Activated CD4-positive, CD25-positive, alpha-beta regulatory T cell (primary cell): Measurements from ENCODE around the gene KDM3B.

ENCODE experiments used
- DNase-seq, 4 experiments: peaks; one replicate each; lab custom pipeline; 2025; lab: John Stamatoyannopoulos, UW

The KDM3B gene

DNA sequence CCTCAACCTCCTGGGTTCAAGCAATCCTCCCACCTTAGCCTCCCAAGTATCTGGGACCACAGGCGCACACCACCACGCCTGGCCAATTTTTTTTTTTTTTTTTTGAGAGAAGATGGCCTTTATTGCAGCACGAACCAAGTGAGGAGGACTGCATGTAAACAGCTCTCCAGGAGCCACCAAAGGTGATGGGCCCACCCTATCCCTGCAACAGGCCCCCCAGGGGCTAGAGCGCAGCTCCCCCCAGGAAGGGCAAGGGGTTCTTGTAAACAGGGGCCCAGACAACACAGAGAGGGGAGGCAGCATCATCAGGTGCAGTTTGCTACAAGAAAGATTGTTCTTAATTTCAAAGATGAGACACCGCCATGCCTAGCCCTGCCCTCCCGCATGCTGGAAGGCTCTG lies 100.2 kb downstream of the KDM3B start:
- DNase-seq, result no peak

DNA sequence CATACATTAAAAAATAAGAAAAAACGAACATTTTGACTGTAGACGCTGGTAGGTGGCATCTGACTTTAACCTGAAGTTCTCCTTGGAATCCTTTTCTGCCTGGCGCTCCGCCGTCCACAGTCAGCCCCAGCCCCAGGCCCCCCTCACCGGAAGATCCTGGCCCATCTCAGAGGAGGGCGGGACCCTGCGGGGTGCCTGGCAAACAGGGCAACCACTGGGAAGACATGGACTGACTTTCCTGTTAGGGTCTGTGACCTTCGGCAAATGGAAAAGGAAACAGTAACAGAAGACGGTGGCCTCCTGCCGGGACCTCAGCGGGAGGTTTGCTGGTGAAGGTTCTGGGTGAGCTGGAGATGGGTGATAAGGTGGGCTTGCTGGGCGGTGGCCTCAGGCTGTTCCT lies 101.1 kb downstream of the KDM3B start:
- no peak for DNase-seq

DNA sequence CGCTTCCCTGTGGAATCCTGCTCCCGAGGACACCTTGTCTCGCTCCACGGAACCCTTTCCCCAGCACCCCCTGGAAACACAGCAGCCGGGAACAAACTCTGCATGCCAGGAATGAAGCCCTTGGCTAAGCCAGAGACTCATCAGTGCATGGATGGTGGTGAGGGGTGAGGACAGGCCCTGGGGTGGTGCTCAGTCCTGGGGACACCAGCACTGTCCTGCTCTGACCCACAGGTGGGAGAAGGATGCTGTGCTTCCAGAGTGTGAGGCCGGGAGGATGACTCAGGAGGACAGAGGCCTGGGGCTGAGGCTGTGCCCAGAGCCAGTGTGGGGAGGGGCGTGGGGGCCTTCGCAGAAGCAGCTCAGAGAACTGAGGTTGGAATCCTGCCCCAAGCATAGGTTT lies 101.6 kb downstream of the KDM3B start:
- no peak for DNase-seq

DNA sequence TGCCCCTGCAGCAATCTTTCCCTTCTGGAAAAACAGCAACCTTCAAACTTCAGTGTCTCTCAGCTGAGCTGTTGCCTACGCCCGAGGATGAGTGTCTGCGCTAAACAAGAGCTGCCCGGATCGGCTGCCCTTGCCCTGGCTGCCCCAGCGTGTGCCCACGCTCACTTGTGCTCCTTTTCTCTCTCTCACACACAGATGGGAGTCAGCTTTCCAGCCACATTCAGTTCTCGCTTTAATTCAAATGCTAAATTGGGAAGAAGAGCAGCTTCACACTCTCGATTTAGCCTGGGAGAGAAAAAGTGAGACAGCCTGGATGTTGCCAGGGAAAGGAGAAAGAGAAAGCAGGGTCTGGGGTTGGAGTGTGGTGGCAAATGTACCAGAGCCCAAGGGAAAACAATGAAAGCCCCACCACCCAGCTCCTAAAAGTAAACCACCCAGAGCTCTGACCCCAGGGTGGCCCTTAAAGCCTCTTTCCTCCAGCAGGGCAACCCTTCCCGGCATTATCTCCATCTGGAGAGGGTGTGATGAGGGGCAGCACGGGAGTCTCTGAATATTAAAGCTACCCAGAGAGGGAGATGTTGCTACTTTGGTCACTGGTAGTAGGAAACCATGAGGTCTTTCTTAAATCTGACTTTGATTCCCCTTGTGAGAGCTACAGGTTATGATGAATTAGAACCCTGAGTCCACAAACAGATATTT lies 102.9 kb downstream of the KDM3B start:
- DNase-seq, result no peak

DNA sequence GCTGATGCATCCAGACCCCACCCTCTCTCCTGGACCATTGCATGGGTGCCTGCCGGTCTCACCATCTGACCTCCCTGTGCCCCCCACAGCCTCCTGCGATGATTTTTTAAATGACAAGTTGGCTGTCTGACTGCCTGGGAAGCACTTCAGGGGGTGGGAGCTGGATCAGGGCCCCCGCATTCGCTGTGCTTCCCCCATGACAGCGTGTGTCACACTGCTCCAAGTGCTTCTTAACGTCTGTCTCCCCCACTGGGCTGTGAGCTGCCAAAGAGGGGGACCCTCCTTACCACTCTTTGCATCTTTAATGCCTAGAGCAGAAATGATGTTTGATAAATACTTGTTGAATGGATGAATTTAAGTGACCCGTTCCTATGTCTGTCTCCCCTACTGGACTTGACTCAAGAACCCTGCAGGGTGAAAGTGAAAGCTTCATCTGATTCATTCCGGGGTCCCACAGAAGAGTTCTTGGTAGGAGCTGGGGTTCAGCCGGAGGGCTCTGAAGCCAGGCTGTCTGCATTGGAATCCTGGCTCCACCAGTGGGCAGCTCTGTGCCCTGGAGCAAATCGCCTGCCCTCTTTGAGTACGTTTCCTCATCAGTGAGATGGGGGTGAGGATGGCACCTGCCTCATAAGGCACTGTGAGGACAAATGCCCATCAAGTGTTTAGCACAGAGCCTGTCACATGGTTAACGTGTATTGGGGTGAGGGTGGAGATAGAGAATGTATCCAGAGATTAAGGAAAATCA lies 105.2 kb downstream of the KDM3B start:
- DNase-seq, result no peak

DNA sequence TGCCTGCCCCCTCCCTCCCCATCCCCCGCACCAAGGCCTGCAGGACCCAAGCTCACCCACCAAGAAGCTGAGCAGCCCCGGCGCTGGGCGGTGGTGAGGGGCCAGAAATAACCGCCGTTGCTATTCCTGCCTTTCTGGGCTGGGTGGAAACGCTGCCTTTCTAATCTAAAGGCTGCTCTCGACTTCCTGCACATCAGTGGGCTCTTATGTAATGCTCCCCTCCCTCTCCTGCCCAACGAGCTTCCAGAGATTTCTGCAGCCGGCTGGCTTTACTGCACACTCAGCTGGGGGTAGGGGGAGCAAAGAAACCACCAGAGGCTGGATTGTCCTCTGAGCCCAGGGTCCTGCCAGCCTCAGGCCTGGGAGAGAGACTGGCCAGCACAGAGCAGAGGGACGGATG lies 105.9 kb downstream of the KDM3B start:
- DNase-seq, result no peak

DNA sequence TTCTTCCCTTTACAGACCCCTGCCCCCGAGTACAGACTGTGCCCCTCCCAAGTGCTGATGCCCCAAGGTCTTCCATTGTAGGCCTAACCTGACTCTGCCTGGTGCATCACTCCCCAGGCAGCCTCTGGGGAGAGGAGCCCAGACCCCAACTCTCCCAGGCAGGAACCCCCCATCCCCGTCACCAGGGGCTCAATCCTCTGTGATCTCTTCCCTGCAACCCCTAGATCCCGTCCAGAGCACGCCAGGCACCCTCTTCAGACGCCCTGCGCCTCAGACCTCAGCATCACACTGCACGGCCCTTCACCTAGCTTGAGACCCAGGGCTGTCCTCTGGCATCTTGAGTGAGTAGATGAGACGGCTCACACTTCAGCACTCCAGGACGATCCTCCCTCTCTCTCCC lies 106.4 kb downstream of the KDM3B start:
- DNase-seq, result no peak

DNA sequence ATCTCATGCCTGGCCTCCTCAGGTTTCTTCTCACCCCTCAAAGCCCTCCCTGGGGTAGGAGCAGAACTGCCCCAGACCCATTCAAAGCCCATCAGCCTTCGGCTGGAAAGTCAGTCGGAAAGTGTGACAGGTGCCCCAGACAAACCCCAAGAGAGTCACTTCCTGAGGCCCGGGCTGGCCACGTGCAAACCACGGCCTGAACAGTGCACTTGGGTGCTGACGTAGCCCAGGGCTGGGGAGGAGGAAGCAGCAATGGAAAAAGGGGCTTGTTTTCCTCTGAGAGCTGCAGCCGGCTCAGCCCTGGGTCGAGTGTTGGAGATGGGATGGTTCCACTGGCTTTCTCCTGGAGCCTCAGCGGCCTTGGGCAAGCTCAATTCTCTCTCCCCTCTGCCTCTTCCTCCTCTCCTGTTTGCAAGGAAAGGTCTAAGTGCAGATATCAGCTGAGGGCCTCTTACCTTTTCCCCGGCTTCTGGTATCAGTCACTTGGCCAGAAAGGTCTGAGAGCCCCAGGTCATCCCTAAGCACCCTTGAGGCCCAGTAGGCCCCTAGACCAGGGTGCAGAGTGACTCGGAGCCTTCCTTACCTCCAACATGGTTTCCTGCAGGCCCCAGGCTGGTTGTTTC lies 106.9 kb downstream of the KDM3B start:
- peak; percentile 40 to 68 (median 63) for DNase-seq

DNA sequence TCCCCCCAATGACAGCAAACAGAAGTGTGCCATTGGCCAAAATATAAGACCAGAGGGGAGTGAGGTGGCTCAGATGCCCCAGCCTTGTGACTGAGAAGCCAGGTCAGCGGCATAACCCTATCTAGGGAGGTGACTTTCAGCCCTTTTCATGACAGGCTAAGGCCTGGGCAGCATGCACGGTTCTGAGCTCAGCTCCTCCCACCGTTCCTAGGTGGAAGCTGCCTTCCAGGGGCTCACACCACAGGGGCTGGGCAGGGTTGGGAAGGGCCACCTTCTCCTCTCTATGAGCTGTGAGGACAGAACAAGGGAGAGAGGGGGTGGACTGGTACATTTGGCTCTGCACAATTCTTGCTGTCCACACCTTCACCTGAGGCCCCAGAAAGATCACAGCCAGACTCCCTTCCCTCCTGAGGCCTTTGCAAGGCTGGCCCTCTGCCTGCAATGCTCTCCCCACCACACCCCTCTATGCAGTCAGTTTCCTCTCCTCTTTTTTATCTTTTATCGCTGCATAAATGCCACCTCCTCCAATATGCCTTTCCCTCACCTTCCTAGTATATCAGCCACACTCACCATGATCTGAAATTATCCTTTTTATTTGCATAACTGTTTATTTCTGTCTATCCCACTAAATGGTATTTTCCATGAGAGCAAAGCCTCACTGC lies 107.7 kb downstream of the KDM3B start:
- no peak for DNase-seq

DNA sequence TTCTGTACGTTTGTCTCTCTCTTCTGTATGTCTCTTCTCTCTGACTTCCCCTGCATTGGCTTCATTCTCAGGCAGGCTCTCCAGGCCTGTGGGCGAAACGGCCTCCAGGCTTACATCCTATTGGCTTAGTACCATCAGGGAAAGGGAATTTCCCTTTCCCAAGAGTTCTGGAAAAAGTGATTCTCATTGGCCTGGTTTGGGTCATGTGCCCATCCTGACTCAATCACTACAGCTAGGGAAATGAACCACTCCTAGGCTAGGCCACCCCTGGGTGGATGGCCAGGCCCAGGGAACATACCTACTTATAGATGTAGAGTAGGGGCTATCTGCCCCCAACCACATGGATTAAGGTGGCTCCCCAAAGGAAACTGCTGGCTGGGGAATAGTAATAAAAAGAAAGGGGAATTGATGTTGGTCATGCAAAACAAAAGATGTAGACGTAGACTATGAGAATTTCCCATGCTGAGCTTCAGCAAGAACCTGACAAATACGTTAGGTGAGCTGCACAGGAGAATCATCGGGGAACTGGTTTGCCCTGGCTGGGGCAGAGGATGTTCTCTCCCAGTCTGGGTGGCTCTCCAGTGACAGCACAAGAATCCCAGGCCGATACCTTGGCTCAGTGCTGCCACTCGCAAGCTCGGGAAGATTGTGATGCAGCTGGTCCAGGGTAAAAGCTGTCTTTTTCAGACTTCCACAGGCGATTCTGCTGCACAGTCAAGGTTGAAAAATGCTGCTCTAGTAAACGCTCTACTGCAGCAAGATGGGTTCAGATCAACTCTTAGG lies 109.0 kb downstream of the KDM3B start:
- no peak for DNase-seq

DNA sequence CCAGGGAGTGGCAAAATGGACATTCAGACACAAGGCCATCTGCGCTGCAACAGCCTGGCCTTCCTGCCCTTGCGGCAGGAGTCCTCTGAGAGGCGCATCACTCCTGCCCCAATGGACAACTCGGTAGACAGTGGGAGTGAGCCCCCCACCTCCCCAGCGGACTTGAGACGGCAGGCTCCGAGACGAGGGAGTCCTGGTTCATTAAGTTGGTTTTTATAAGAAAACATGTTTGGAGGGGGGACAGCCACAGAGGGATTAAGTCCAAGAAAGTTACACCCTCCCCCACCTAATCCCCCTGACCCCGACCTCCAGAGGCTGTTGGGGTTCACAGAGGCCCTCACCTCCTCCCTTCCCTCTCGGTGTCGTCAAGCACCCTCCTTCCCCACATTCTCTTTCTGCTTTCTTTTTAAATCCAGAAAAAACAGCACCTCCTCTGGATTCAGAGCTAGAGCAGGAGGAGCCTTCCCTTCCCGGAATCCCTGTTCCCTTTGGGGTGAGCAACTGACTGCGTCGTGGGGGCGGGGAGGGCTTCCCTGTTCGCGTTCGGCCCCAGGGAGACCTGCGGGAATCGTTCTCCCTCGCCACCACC lies 111.0 kb downstream of the KDM3B start:
- no peak for DNase-seq

DNA sequence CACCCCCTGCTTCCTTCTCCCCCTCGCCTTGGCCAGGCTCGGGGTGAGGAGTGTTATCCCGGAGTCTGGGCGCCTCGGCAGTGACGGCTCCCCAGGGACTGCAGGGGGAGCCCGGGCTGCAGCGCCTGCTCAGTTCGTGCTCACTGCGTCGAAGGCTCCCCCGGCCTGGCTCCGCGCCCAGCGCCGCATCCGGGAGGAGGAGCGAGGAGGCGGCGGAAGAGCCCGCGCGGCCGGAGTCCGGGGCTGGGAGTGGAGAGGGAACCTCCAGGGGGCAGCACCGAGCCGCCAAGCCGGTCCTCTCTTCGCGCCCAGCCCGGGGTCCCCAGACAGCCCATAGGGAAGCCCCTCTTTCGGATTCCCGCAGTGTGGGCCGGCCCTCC lies 111.5 kb downstream of the KDM3B start:
- peak; percentile 81 to 91 (median 88) for DNase-seq

DNA sequence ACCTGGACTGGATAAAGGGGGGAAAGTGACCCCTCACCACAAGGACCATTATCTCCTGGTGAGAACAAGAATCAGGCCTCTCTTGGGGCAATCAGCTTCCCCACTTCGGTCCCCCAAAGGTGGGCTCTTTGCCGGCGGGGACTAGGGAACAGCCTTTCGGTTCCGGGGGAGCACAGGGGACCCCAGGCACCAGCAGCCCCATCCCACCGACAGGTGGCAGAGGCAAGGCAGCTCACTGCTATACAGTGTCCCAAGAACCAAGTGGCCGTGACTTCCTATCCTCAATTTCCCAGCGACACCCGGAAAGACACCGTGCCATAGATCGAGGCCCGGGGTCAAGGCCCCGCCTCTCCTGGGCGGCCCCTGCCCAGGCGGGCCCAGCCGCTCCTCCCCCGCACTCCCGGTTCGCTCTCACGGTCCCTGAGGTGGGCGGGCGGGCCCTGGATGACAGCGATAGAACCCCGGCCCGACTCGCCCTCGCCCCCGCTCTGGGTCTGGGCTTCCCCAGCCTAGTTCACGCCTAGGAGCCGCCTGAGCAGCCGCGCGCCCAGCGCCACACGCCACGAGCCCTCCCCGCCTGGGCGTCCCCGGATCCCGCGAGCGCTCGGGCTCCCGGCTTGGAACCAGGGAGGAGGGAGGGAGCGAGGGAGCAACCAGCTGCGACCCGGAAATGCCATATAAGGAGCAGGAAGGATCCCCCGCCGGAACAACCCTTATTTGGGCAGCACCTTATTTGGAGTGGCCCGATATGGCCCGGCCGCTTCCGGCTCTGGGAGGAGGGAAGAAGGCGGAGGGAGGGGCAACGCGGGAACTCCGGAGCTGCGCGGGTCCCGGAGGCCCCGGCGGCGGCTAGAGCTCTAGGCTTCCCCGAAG lies 112.1 kb downstream of the KDM3B start:
- peak; percentile 89 to 94 (median 92) for DNase-seq

DNA sequence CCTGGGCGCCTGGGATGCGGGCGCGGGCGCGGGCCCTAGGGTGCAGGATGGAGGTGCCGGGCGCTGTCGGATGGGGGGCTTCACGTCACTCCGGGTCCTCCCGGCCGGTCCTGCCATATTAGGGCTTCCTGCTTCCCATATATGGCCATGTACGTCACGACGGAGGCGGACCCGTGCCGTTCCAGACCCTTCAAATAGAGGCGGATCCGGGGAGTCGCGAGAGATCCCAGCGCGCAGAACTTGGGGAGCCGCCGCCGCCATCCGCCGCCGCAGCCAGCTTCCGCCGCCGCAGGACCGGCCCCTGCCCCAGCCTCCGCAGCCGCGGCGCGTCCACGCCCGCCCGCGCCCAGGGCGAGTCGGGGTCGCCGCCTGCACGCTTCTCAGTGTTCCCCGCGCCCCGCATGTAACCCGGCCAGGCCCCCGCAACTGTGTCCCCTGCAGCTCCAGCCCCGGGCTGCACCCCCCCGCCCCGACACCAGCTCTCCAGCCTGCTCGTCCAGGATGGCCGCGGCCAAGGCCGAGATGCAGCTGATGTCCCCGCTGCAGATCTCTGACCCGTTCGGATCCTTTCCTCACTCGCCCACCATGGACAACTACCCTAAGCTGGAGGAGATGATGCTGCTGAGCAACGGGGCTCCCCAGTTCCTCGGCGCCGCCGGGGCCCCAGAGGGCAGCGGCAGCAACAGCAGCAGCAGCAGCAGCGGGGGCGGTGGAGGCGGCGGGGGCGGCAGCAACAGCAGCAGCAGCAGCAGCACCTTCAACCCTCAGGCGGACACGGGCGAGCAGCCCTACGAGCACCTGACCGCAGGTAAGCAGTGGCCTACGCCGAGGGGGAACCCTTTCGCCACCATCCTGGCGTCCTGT lies 113.0 kb downstream of the KDM3B start, which contains the start of gene EGR1:
TSS of gene EGR1 (plus strand) at position 219 of the 864 bp plus-strand sequence. CDS start at position 502, 283 bp downstream.
- DNase-seq, result peak; percentile 81 to 91 (median 90)

DNA sequence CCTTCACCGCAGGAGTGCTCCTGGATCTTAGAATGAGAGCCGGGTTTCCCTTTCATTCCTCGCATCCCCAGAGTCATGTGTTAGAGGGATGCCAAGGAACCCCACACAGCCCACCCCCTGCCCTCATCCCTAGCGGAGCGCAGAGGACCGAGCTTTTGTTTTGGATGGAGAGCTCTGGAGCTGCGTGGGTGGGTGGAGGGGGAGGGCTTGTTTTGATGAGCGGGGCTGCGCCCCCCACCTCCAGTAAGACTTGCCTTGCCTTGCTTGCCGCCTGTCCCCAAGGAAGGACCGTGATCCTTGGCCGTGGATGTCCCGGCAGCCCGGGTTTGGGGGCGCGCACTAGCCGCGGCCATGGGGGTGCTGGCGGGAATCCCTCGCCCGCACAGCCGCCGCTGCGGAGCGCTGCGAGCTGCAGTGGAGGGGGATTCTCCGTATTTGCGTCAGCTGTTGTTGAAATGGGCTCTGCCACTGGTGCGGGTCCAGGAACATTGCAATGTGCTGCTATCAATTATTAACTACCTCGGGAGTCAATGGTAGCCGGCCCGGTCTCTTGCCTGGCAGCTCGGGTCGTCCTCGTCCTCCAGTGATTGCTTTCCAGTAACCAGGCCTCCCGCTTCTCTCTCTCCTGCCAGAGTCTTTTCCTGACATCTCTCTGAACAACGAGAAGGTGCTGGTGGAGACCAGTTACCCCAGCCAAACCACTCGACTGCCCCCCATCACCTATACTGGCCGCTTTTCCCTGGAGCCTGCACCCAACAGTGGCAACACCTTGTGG lies 113.8 kb downstream of the KDM3B start:
- no peak for DNase-seq

DNA sequence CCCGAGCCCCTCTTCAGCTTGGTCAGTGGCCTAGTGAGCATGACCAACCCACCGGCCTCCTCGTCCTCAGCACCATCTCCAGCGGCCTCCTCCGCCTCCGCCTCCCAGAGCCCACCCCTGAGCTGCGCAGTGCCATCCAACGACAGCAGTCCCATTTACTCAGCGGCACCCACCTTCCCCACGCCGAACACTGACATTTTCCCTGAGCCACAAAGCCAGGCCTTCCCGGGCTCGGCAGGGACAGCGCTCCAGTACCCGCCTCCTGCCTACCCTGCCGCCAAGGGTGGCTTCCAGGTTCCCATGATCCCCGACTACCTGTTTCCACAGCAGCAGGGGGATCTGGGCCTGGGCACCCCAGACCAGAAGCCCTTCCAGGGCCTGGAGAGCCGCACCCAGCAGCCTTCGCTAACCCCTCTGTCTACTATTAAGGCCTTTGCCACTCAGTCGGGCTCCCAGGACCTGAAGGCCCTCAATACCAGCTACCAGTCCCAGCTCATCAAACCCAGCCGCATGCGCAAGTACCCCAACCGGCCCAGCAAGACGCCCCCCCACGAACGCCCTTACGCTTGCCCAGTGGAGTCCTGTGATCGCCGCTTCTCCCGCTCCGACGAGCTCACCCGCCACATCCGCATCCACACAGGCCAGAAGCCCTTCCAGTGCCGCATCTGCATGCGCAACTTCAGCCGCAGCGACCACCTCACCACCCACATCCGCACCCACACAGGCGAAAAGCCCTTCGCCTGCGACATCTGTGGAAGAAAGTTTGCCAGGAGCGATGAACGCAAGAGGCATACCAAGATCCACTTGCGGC lies 114.6 kb downstream of the KDM3B start:
- DNase-seq, result no peak

DNA sequence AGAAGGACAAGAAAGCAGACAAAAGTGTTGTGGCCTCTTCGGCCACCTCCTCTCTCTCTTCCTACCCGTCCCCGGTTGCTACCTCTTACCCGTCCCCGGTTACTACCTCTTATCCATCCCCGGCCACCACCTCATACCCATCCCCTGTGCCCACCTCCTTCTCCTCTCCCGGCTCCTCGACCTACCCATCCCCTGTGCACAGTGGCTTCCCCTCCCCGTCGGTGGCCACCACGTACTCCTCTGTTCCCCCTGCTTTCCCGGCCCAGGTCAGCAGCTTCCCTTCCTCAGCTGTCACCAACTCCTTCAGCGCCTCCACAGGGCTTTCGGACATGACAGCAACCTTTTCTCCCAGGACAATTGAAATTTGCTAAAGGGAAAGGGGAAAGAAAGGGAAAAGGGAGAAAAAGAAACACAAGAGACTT lies 115.2 kb downstream of the KDM3B start:
- DNase-seq, result no peak
